HCT116 (cell line): Measurements from ENCODE around the gene CBX3. TPM values are rescaled to one million over a fixed set of nuclear protein-coding genes. Genes with fewer than 3 reads are reported as not detected.

ENCODE experiments used
- ATAC-seq: fragments of 200-7000 bp; cut with Tn5 transposase; 2 replicates; pipeline ENCODE4 v1.9.1; 2020; ENCODE audit warnings: mild to moderate bottlenecking, moderate library complexity
- BruUV-seq: library from RNA; stranded (reverse); fragments of 400-500 nt; replicated peaks from 2 replicates; lab custom pipeline; 2021; lab: Mats Ljungman, UMichigan
- CTCF ChIA-PET: fragments of 300-600 bp; sonication (Branson Sonifier 250); formaldehyde crosslinking; loops from one replicate; lab custom pipeline; 2021; ENCODE audit warnings: antibody characterized with exemption; lab: Charles Lee
- POLR2A ChIA-PET: fragments of 300-600, 350-600 bp; sonication (Branson Sonifier 250); formaldehyde crosslinking; loops from one replicate; lab custom pipeline; 2021; ENCODE audit warnings: antibody characterized with exemption; lab: Charles Lee
- RAD21 ChIA-PET, 2 experiments: fragments of 300-600 bp; sonication (Branson Sonifier 250); formaldehyde crosslinking; loops; one replicate each; lab custom pipeline; 2023; ENCODE audit warnings: low total read pairs in 2 of 2; ENCODE audit not compliant: uncharacterized antibody in 2 of 2, unreplicated experiment in 2 of 2, low non-redundant PET in 1 of 2; lab: Charles Lee
- DNase-seq: peaks from one replicate; pipeline ENCODE4 v3.0.0-alpha.2; 2010; ENCODE audit warnings: low read depth, low spot score
- H2AFZ ChIP-seq: fragments of 200-600 bp; shearing (Covaris generic), sonication (generic); 2 replicates; pipeline ENCODE4 v1.6.1; 2017; ENCODE audit warnings: low read depth, mixed run types, mixed read lengths, antibody characterized with exemption, low read length; ENCODE audit not compliant: poor library complexity, severe bottlenecking
- H3K27ac ChIP-seq: 2 replicates; pipeline ENCODE4 v1.5.1; 2012; ENCODE audit warnings: low read depth, low read length
- H3K27me3 ChIP-seq: fragments of 200-600 bp; sonication (generic); 2 replicates; pipeline ENCODE4 v1.6.1; 2016; ENCODE audit warnings: mixed run types, low read length, mixed read lengths; ENCODE audit not compliant: insufficient read depth
- H3K36me3 ChIP-seq, 2 experiments: fragments of 200-500 bp in 1 of 2; fragments of 200-600 bp in 1 of 2; sonication (Bioruptor generic) in 1 of 2; sonication (generic) in 1 of 2; 2 replicates each; pipeline versions ENCODE4 v1.5.1 to v1.6.1; 2014 to 2016; ENCODE audit warnings: low read length in 2 of 2, inconsistent platforms in 1 of 2, mixed read lengths in 1 of 2, mixed run types in 1 of 2; ENCODE audit not compliant: insufficient read depth in 2 of 2, control insufficient read depth in 1 of 2
- H3K4me1 ChIP-seq, 2 experiments: fragments of 200-600 bp in 1 of 2; sonication (generic) in 1 of 2; 2 replicates each; pipeline versions ENCODE4 v1.5.1 to v1.6.1; 2012 to 2017; ENCODE audit warnings: low read length in 2 of 2, inconsistent platforms in 1 of 2, mild to moderate bottlenecking in 1 of 2, mixed read lengths in 1 of 2, mixed run types in 1 of 2, moderate library complexity in 1 of 2; ENCODE audit not compliant: insufficient read depth in 2 of 2, control insufficient read depth in 1 of 2
- H3K4me2 ChIP-seq: fragments of 200-600 bp; sonication (generic); 2 replicates; pipeline ENCODE4 v1.6.1; 2017; ENCODE audit warnings: mixed run types, low read length, mixed read lengths
- H3K4me3 ChIP-seq, 2 experiments: fragments of 200-600 bp in 1 of 2; sonication (generic) in 1 of 2; replicated peaks in 1 of 2; 2 replicates each; pipeline ENCODE4 v1.5.1; 2011 to 2016; ENCODE audit warnings: low read length in 2 of 2, control low read depth in 1 of 2, low read depth in 1 of 2, mild to moderate bottlenecking in 1 of 2, mixed read lengths in 1 of 2, mixed run types in 1 of 2
- H3K79me2 ChIP-seq: fragments of 200-600 bp; sonication (generic); 2 replicates; pipeline ENCODE4 v1.6.1; 2017; ENCODE audit warnings: mild to moderate bottlenecking, mixed run types, low read length, moderate library complexity, mixed read lengths; ENCODE audit not compliant: insufficient read depth
- H3K9ac ChIP-seq: fragments of 200-600 bp; sonication (generic); 2 replicates; pipeline ENCODE4 v1.6.1; 2016; ENCODE audit warnings: low read length, mixed read lengths
- H3K9me2 ChIP-seq: fragments of 200-600 bp; sonication (generic), shearing (Covaris generic); 2 replicates; pipeline ENCODE4 v1.6.1; 2017; ENCODE audit warnings: mixed run types, mild to moderate bottlenecking, moderate library complexity; ENCODE audit not compliant: insufficient read depth
- H3K9me3 ChIP-seq, 2 experiments: fragments of 200-500 bp in 1 of 2; fragments of 200-600 bp in 1 of 2; sonication (Bioruptor generic) in 1 of 2; sonication (generic) in 1 of 2; 2 replicates each; pipeline ENCODE4 v1.6.1; 2014 to 2017; ENCODE audit warnings: low read length in 2 of 2, mixed read lengths in 2 of 2, inconsistent platforms in 1 of 2, low read depth in 1 of 2, mild to moderate bottlenecking in 1 of 2, mixed run types in 1 of 2, moderate library complexity in 1 of 2; ENCODE audit not compliant: control insufficient read depth in 1 of 2, insufficient read depth in 1 of 2
- H4K20me1 ChIP-seq: fragments of 200-600 bp; sonication (generic), shearing (Covaris generic); 2 replicates; pipeline ENCODE4 v1.6.1; 2017; ENCODE audit warnings: mixed run types, mild to moderate bottlenecking, moderate library complexity; ENCODE audit not compliant: insufficient read depth
- ATF3 ChIP-seq: IDR thresholded peaks from 2 replicates; pipeline ENCODE4 v1.6.1; 2012
- CEBPB ChIP-seq: IDR thresholded peaks from 2 replicates; pipeline ENCODE4 v1.6.1; 2012; ENCODE audit warnings: low read depth
- CTCF ChIP-seq, 3 experiments: fragments of 200-600 bp in 1 of 3; sonication (generic) in 1 of 3; IDR thresholded peaks in 2 of 3; conservative IDR thresholded peaks in 1 of 3; 2 replicates each; pipeline ENCODE4 v1.5.1; 2012 to 2017; ENCODE audit warnings: low read depth in 2 of 3, low read length in 2 of 3, antibody characterized with exemption in 1 of 3, borderline replicate concordance in 1 of 3, control low read depth in 1 of 3, mild to moderate bottlenecking in 1 of 3, mixed read lengths in 1 of 3, mixed run types in 1 of 3, moderate library complexity in 1 of 3; ENCODE audit not compliant: insufficient read depth in 1 of 3
- ELF1 ChIP-seq: IDR thresholded peaks from 2 replicates; pipeline ENCODE4 v1.6.1; 2012; ENCODE audit warnings: low read depth, borderline replicate concordance
- EZH2 ChIP-seq: fragments of 200-600 bp; sonication (generic); IDR thresholded peaks from 2 replicates; pipeline ENCODE4 v1.6.1; 2017; ENCODE audit warnings: antibody characterized with exemption, mixed run types
- FOSL1 ChIP-seq: IDR thresholded peaks from 2 replicates; pipeline ENCODE4 v1.6.1; 2012; ENCODE audit warnings: low read depth
- REST ChIP-seq: IDR thresholded peaks from 2 replicates; pipeline ENCODE4 v1.6.1; 2012; ENCODE audit warnings: low read depth
- SIN3A ChIP-seq: IDR thresholded peaks from 2 replicates; pipeline ENCODE4 v1.6.1; 2012; ENCODE audit warnings: low read depth
- SRF ChIP-seq: IDR thresholded peaks from 2 replicates; pipeline ENCODE4 v1.6.1; 2012; ENCODE audit warnings: low read depth
- TCF7L2 ChIP-seq: IDR thresholded peaks from 2 replicates; pipeline ENCODE4 v1.7.0; 2011; ENCODE audit warnings: borderline replicate concordance, inconsistent platforms; ENCODE audit not compliant: insufficient read depth, insufficient read length; ENCODE audit errors: extremely low read depth
- ZBTB33 ChIP-seq: IDR thresholded peaks from 2 replicates; pipeline ENCODE4 v1.6.1; 2011; ENCODE audit warnings: mild to moderate bottlenecking, low read length, moderate library complexity; ENCODE audit not compliant: insufficient replicate concordance; ENCODE audit errors: extremely low read depth
- ZFX ChIP-seq: fragments of 450-650 bp; IDR thresholded peaks from 2 replicates; pipeline ENCODE4 v1.6.1; 2017
- intact Hi-C: fragments of 100-400 bp; cut with micrococcal nuclease; formaldehyde crosslinking; loops from 2 replicates; pipeline ENCODE4 v1.10.0; 2022
- total RNA-seq: library from RNA; stranded (reverse); gene quantifications from one replicate; pipeline ENCODE4 v1.2.1, GENCODE V29; 2021; ENCODE audit not compliant: unreplicated experiment

Gene CBX3
- total RNA-seq, 1 experiment from 2014 or later = 274 TPM

- H3K4me2 ChIP-seq = no peak overlapping the region
- ChIA-PET CTCF (interaction anchor here (1.5 kb wide), 1 partner anchor 13 kb away, joined by 3 read pairs; no protein-coding TSS in a partner anchor), POLR2A (interaction anchor here (0.7 to 1.2 kb wide), 2 partner anchors 21 to 32 kb away, joined by 3 to 4 read pairs; no protein-coding TSS in a partner anchor), RAD21 (no interaction called here)
- peaks cover 52% of the 10 kb centered on the region for H3K79me2 ChIP-seq
- H4K20me1 ChIP-seq = no peaks in the 10 kb centered on the region; the same call in 1 of the 2 replicates
- no peaks in the 10 kb centered on the region for H3K9me3 ChIP-seq
- DNase-seq (no peak), ATAC-seq (no peak)
- intact Hi-C loops = no loop called here
- no peaks in the 10 kb centered on the region for H3K27me3 ChIP-seq
- H3K9ac ChIP-seq = no peak overlapping the region
- no TSS peak for BruUV-seq
- TF ChIP-seq SIN3A (no peak), TCF7L2 (no peak)
- no peak overlapping the region for H2AFZ ChIP-seq
- no peaks in the 10 kb centered on the region for H3K9me2 ChIP-seq
- H3K36me3 ChIP-seq = no peaks in the 10 kb centered on the region
- H3K4me1 ChIP-seq = peaks cover 10 to 26% of the 10 kb centered on the region in 2 experiments
- H3K4me3 ChIP-seq = no peak overlapping the region
- H3K27ac ChIP-seq = no peak overlapping the region
Measured at GRCh38 chr7:26160896-26161295, 40.6 kb upstream of the CBX3 start.

GRCh38 chr7:26162431-26162830, 39.1 kb upstream of the CBX3 start:
- Histone ChIP-seq H3K36me3 (no peaks in the 10 kb centered on the region), H3K27me3 (no peaks in the 10 kb centered on the region), H3K9me2 (no peaks in the 10 kb centered on the region), H3K4me2 (no peak overlapping the region), H3K79me2 (peaks cover 44% of the 10 kb centered on the region), H3K9ac (no peak overlapping the region), H4K20me1 (no peaks in the 10 kb centered on the region), H3K4me1 (peaks cover 2 to 14% of the 10 kb centered on the region in 2 experiments; a peak in 2 of 4 replicates), H2AFZ (no peak overlapping the region), H3K4me3 (no peak overlapping the region), H3K9me3 (no peaks in the 10 kb centered on the region), H3K27ac (no peak overlapping the region)
- BruUV-seq = no TSS peak
- ATAC-seq (no peak), DNase-seq (no peak)
- ChIA-PET CTCF (no interaction called here), RAD21 (no interaction called here), POLR2A (no interaction called here)
- intact Hi-C loops = no loop called here
- TF ChIP-seq REST = no peak
- no peak for TF ChIP-seq TCF7L2
- TF ChIP-seq ATF3 = no peak
- TF ChIP-seq ZFX = no peak
- TF ChIP-seq SRF = no peak
- TF ChIP-seq ZBTB33 = no peak
- TF ChIP-seq ELF1 = no peak
- no peak for TF ChIP-seq CEBPB
- no peak for TF ChIP-seq CTCF (IDR thresholded peaks at IDR 0.05 in 2 of 3, conservative IDR thresholded peaks at IDR 0.05 in 1 of 3; ENCODE audit: borderline replicate concordance in 1 of 3, insufficient read depth in 1 of 3, low read depth in 2 of 3, low read length in 2 of 3)
- TF ChIP-seq EZH2 = no peak
- TF ChIP-seq FOSL1 = no peak
